A549 (cell line): ENCODE results near the gene ERCC6.

Experiments
- CTCF ChIP-seq: fragments of >200 bp; sonication (Bioruptor Twin); formaldehyde crosslinking; IDR thresholded peaks from 3 replicates; pipeline ENCODE4 v1.5.1; 2016
- ELK1 ChIP-seq: fragments of 150-350 bp; IDR thresholded peaks from 2 replicates; pipeline ENCODE4 v1.6.1; 2014; ENCODE audit warnings: low read depth, mild to moderate bottlenecking, low read length
- EP300 ChIP-seq, 2 experiments: fragments of >200 bp; sonication (Bioruptor Twin); formaldehyde crosslinking; IDR thresholded peaks; 2 replicates in 1 of 2; 3 replicates in 1 of 2; pipeline ENCODE4 v1.6.1; 2016 to 2017
- NFE2L2 ChIP-seq: fragments of 150-350 bp; conservative IDR thresholded peaks from 2 replicates; pipeline ENCODE4 v1.6.1; 2014; ENCODE audit warnings: low read length
- POLR2A ChIP-seq: IDR thresholded peaks from 2 replicates; pipeline ENCODE4 v1.6.1; 2012; ENCODE audit warnings: mild to moderate bottlenecking, low read length
- POLR2AphosphoS2 ChIP-seq: conservative IDR thresholded peaks from 2 replicates; pipeline ENCODE4 v1.6.1; 2012; ENCODE audit warnings: low read length, improper control_type of control experiment, inconsistent platforms
- RNF2 ChIP-seq: fragments of 200-600 bp; sonication (generic); IDR thresholded peaks from 2 replicates; pipeline ENCODE4 v1.6.1; 2016; ENCODE audit warnings: low read depth, mild to moderate bottlenecking, antibody characterized with exemption, moderate library complexity, borderline replicate concordance

- no peak for TF ChIP-seq RNF2
- no peak for TF ChIP-seq POLR2A
- no peak for TF ChIP-seq EP300 (IDR thresholded peaks at IDR 0.05)
- no peak for TF ChIP-seq POLR2AphosphoS2
- no peak for TF ChIP-seq CTCF
- TF ChIP-seq NFE2L2, result no peak
- TF ChIP-seq ELK1, result no peak
Measured at GRCh38 chr10:49562893-49563292, 24.0 kb upstream of the ERCC6 start.
